ENCODE results near the gene PPP1R12C. TPM values are rescaled to one million over a fixed set of nuclear protein-coding genes. Genes with fewer than 3 reads are reported as not detected.
A peak's percentile ranks its signal among the peaks of the same experiment; 100 is the strongest.

Gene PPP1R12C
- total RNA-seq, 1 donor from 2014 or later = 228 TPM

DNA sequence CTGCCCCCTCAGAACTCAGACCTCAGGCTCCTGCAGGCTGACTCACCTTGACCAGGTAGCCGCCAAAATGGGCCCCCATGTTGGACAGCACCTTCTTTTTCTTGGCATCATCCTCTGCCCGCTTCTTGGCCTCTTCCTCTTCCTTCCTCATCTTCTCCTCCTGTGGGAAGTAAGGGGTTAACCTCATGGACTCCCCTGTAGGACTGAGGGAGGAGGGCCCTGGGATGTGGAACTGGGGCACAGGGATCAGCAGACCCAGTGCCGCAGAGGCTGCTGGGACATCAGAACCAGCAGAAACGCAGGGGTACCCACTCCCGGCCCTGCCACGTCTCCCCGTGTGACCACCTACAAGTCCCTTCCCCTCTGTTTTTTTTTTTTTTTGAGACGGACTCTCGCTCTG is 20.5 kb upstream of the PPP1R12C start:
- TF ChIP-seq CTCF (IDR thresholded peaks at IDR 0.05; ENCODE audit: borderline replicate concordance) = no peak
- Histone ChIP-seq H3K4me1 (peaks cover 13% of the 10 kb centered on the region), H3K9me3 (replicated peaks) (no peaks in the 10 kb centered on the region), H3K36me3 (peaks cover 11% of the 10 kb centered on the region), H3K4me3 (no peak overlapping the region), H3K27me3 (ENCODE audit: low read depth) (peaks cover 73% of the 10 kb centered on the region), H3K27ac (replicated peaks) (no peak overlapping the region)
- intact Hi-C loops (cut with micrococcal nuclease) = no loop called here
- no peak for DNase-seq

DNA sequence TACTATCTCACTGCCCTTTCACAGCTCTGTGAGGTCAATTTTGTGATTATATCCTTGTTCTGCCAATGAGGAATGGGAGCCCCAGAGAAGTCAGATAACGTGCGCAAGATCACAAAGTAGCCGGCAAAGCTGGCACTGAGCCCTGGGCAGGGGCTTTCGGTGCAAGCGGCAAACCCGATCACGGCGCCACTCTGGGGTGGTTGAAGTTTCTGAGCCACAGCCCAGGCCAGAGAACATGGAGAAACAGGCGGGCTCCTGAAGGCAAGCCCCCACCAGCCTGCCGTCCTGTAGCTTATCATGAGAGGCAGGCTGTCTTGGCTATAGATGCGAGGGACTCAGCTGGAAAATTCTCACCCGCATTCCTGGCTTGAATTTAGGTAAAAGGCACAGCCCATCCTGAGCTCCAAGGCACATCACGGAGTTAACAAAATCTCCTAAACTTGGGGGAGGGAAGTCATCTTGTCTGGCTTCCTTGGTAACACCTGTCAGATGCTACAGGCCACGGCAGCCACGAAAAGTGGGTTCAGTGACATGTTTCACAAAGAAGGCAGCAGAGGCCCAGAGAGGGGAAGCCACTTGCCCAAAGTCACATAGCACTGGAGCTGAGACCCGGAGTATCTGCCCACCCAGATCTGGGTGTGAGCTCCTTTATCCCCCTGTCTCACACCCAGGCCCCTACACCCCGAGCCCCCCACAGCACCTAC is 19.1 kb upstream of the PPP1R12C start:
- peaks cover 61% of the 10 kb centered on the region for H3K27me3 ChIP-seq (ENCODE audit: low read depth)
- H3K9me3 ChIP-seq (replicated peaks) = no peaks in the 10 kb centered on the region
- H3K36me3 ChIP-seq = peaks cover 11% of the 10 kb centered on the region
- no peak overlapping the region for H3K4me3 ChIP-seq
- H3K4me1 ChIP-seq = peaks cover 7% of the 10 kb centered on the region
- no peak for TF ChIP-seq CTCF (IDR thresholded peaks at IDR 0.05; ENCODE audit: borderline replicate concordance)
- H3K27ac ChIP-seq (replicated peaks) = no peak overlapping the region
- no peak for DNase-seq
- intact Hi-C loops (cut with micrococcal nuclease) = no loop called here

DNA sequence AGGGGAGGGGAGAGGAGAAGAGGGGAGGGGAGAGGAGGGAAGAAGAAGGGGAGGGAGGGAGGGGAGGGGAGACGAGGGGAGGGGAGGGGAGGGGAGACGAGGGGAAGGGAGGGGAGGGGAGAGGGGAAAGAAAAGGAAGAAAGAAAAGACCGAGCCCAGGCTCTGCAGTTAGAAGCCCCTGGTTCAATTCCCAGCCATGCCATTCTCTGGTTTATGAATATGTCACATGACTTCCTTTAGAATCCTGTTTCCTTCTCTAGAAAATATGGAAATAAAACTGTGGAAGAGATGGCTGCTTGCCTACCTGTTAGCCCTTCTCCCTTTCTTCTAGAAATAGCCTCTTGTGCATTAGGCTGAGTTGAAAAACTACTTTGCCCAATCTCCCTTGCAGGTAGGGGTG is 17.3 kb upstream of the PPP1R12C start:
- no peak for TF ChIP-seq CTCF (IDR thresholded peaks at IDR 0.05; ENCODE audit: borderline replicate concordance)
- Histone ChIP-seq H3K27ac (replicated peaks) (no peak overlapping the region), H3K4me1 (no peaks in the 10 kb centered on the region), H3K27me3 (ENCODE audit: low read depth) (peaks cover 57% of the 10 kb centered on the region), H3K4me3 (no peak overlapping the region), H3K9me3 (replicated peaks) (no peaks in the 10 kb centered on the region), H3K36me3 (peaks cover 11% of the 10 kb centered on the region)
- intact Hi-C loops (cut with micrococcal nuclease) = no loop called here
- DNase-seq = no peak

- no peak for DNase-seq
- no peak overlapping the region for H3K27ac ChIP-seq (replicated peaks)
- no peaks in the 10 kb centered on the region for H3K4me1 ChIP-seq
- H3K9me3 ChIP-seq (replicated peaks) = no peaks in the 10 kb centered on the region
- intact Hi-C loops (cut with micrococcal nuclease) = no loop called here
- H3K4me3 ChIP-seq = no peak overlapping the region
- peaks cover 11% of the 10 kb centered on the region for H3K36me3 ChIP-seq
- peaks cover 54% of the 10 kb centered on the region for H3K27me3 ChIP-seq (ENCODE audit: low read depth)
- TF ChIP-seq CTCF (IDR thresholded peaks at IDR 0.05; ENCODE audit: borderline replicate concordance) = no peak
Measured at GRCh38 chr19:55133639-55134444, 16.4 kb upstream of the PPP1R12C start.

- intact Hi-C loops (cut with micrococcal nuclease) = no loop called here
- H3K27me3 ChIP-seq (ENCODE audit: low read depth) = peaks cover 42% of the 10 kb centered on the region
Measured at GRCh38 chr19:55132453-55133129, 15.2 kb upstream of the PPP1R12C start.

More at GRCh38 chr19:55132453-55133129, 15.2 kb upstream of the PPP1R12C start:
- Histone ChIP-seq H3K36me3 (peaks cover 11% of the 10 kb centered on the region), H3K27ac (replicated peaks) (no peak overlapping the region), H3K4me1 (no peaks in the 10 kb centered on the region), H3K4me3 (no peak overlapping the region), H3K9me3 (replicated peaks) (no peaks in the 10 kb centered on the region)
- TF ChIP-seq CTCF (IDR thresholded peaks at IDR 0.05; ENCODE audit: borderline replicate concordance) = peak; percentile 15
- no peak for DNase-seq

Measured in left ventricle myocardium inferior (tissue), 1 donor.